Dendritic cell treated with granulocyte-macrophage colony-stimulating factor and Interleukin-4, amounts not matched to agents 40 ng/mL and 50 ng/mL, for 4 days (primary cell): Measurements from ENCODE around the gene EPS8L1.
"Not testable (repeated sequence)": the region's sequence is repeated elsewhere in the genome, so short reads cannot be mapped to it uniquely, and the experiment has no call there.

Source experiments
- H3K27ac Mint-ChIP-seq: one replicate; pipeline ENCODE4 v1.8.0; 2022; ENCODE audit warnings: mild to moderate bottlenecking, mixed read lengths
- H3K27me3 Mint-ChIP-seq: one replicate; pipeline ENCODE4 v1.8.0; 2022; ENCODE audit warnings: mild to moderate bottlenecking, mixed read lengths
- H3K36me3 Mint-ChIP-seq: one replicate; pipeline ENCODE4 v1.8.0; 2022; ENCODE audit warnings: low read depth, mixed read lengths
- H3K4me1 Mint-ChIP-seq: one replicate; pipeline ENCODE4 v1.8.0; 2022; ENCODE audit warnings: low read depth, mixed read lengths
- H3K4me3 Mint-ChIP-seq: one replicate; pipeline ENCODE4 v1.8.0; 2022; ENCODE audit warnings: mild to moderate bottlenecking, moderate library complexity, mixed read lengths
- H3K9me3 Mint-ChIP-seq: one replicate; pipeline ENCODE4 v1.8.0; 2022; ENCODE audit warnings: mixed read lengths
- intact Hi-C: fragments of 100-400 bp; cut with micrococcal nuclease; formaldehyde crosslinking; loops from one replicate; pipeline ENCODE4 v1.15.0; 2022

EPS8L1 gene

DNA sequence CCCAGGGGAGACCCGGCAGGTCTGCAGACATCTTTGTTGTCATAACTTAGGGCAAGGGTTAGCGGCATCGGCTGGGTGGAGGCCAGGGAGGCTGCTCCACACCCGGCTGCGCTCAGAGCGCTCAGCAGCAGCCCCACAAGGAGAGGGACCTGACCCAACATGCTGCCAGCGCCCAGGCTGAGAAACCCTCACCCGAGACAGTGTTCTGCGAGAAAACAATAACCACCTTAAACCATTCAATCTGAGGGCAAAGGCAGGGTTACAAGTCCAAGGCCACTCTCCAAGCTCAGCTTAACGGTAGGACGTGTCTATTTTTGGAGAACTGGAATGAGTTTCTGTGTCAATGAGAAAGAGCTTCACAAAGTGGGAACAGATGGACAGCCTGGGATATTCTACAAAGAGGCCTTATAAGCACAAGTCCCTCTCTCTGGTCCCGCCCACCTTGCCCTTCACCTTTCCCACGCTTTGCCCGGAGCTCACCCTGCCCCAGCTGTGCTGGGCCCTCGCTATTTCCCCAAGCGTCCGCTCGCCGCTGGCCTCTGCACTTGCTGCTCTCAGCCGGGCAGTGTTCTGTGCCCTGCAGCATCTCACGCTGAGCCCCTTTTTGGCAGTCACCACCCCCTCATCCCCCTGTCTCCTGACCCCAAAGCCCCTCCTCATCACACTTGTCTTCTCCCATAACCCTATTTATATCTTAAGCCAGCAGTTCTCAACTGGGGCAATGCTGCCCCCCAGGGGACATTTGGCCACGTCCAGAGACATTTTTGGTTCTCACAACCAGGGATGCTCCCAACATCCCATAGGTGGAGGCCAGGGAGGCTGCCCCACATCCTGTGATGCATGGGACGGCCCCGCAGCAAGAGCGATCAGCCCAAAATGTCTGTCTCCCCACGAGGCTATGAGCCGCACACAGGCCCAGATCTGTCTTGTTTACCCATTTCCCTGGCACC lies 24.2 kb downstream of the EPS8L1 start:
- Mint-ChIP-seq H3K27ac (no peak overlapping the region), H3K4me1 (peaks cover 49% of the 10 kb centered on the region), H3K27me3 (no peaks in the 10 kb centered on the region), H3K9me3 (no peaks in the 10 kb centered on the region), H3K4me3 (no peak overlapping the region), H3K36me3 (peaks cover 87% of the 10 kb centered on the region)
- intact Hi-C loops, result loop anchor here (2.0 kb wide), 1 partner anchor 17 kb away; the partner anchor contains the start of gene PPP1R12C

- H3K27me3 Mint-ChIP-seq, result no peaks in the 10 kb centered on the region
- peaks cover 81% of the 10 kb centered on the region for H3K36me3 Mint-ChIP-seq
- H3K9me3 Mint-ChIP-seq, result no peaks in the 10 kb centered on the region
- no peak overlapping the region for H3K4me3 Mint-ChIP-seq
- H3K4me1 Mint-ChIP-seq, result peaks cover 59% of the 10 kb centered on the region
- intact Hi-C loops, result no loop called here
- H3K27ac Mint-ChIP-seq, result no peak overlapping the region
Measured at GRCh38 chr19:55101261-55101660, 25.6 kb downstream of the EPS8L1 start.

DNA sequence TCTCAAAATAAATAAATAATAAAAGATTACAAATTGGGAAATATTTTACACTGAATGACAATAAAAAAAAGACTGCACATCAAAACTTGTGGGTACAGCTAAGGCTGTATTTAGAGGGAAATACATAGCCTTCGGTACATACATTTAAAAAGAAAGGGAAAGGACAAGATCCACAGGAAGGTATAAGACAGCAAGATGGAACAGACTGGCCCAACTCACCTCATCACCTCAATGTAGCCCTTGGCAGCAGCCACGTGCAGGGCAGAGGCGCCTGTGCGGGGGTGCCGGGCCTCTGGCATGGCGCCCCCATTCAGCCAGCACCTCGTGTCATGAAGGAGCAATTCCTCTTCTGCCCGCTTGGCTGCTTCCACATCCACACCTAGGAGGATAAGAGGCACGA lies 27.5 kb downstream of the EPS8L1 start:
- Mint-ChIP-seq H3K27ac (no peak overlapping the region), H3K27me3 (no peaks in the 10 kb centered on the region), H3K4me3 (no peak overlapping the region), H3K9me3 (no peaks in the 10 kb centered on the region), H3K4me1 (peaks cover 48% of the 10 kb centered on the region), H3K36me3 (peaks cover 75% of the 10 kb centered on the region)
- intact Hi-C loops, result no loop called here

GRCh38 chr19:55105237-55105636 lies 29.6 kb downstream of the EPS8L1 start:
- H3K4me3 Mint-ChIP-seq, result no peak overlapping the region
- peaks cover 78% of the 10 kb centered on the region for H3K36me3 Mint-ChIP-seq
- H3K27ac Mint-ChIP-seq, result no peak overlapping the region
- H3K9me3 Mint-ChIP-seq, result no peaks in the 10 kb centered on the region
- H3K27me3 Mint-ChIP-seq, result no peaks in the 10 kb centered on the region
- intact Hi-C loops, result no loop called here
- H3K4me1 Mint-ChIP-seq, result peaks cover 28% of the 10 kb centered on the region

DNA sequence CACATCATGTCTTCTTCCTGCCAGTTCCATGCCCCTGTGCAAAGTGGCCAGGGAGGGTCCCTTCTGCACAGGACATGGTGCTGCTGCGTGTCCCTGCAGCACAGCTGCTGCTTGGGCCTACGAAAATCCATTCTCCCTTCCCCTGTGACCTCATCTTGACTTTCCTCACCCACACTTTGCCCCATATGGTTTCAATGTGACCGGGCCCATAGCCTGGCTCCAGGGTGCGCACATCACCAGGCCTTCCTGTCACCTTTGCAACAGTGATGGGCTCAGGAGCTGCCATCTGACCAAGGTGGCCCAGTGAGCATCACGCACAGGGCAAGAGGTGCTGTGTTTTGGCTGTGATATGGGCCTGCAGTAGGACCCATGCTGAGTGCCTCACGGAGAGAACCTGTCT lies 30.9 kb downstream of the EPS8L1 start:
- Mint-ChIP-seq H3K9me3 (no peaks in the 10 kb centered on the region), H3K4me3 (no peak overlapping the region), H3K27me3 (no peaks in the 10 kb centered on the region), H3K27ac (no peak overlapping the region), H3K36me3 (peaks cover 78% of the 10 kb centered on the region), H3K4me1 (peaks cover 35% of the 10 kb centered on the region)
- intact Hi-C loops, result no loop called here

GRCh38 chr19:55107252-55107651 lies 31.6 kb downstream of the EPS8L1 start:
- peaks cover 78% of the 10 kb centered on the region for H3K36me3 Mint-ChIP-seq
- H3K27ac Mint-ChIP-seq, H3K4me3 Mint-ChIP-seq, H3K27me3 Mint-ChIP-seq, H3K9me3 Mint-ChIP-seq, intact Hi-C loops: not testable (repeated sequence)
- H3K4me1 Mint-ChIP-seq, result peaks cover 32% of the 10 kb centered on the region

GRCh38 chr19:55109527-55110291 lies 34.0 kb downstream of the EPS8L1 start:
- H3K4me1 Mint-ChIP-seq, result peaks cover 52% of the 10 kb centered on the region
- no peak overlapping the region for H3K27ac Mint-ChIP-seq
- no peaks in the 10 kb centered on the region for H3K27me3 Mint-ChIP-seq
- no peak overlapping the region for H3K4me3 Mint-ChIP-seq
- intact Hi-C loops, result no loop called here
- H3K9me3 Mint-ChIP-seq, result no peaks in the 10 kb centered on the region
- peaks cover 87% of the 10 kb centered on the region for H3K36me3 Mint-ChIP-seq

DNA sequence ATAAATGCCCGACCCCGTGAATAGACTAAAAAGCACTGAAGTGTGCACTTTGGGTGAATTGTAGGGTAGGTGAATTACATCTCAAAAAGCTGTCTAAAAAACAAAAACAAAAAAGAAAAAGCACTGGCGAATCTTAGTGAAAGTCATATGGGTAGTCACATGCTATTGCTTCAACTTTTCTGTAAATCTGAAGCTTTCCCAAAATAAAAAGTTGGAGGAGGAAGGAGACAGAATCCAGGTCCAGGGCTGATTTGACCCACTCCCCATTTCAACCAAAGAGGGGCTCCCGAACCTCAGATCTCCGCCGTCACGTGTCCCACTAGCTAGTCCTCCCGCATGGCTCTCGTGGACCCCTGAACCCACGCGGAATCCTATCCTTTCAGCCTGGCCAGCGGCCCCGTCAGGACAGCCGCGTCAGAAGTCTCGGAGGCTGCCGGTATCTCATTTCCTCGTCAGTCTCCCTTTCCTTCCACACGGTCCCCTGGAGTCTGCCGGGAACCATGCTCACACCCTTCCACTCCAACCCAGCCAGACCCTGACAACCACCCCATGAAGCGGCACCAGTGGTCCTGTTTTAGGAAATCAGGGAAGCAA lies 35.7 kb downstream of the EPS8L1 start:
- intact Hi-C loops, result no loop called here
- Mint-ChIP-seq H3K4me3 (no peak overlapping the region), H3K36me3 (peaks cover 91% of the 10 kb centered on the region), H3K27me3 (no peaks in the 10 kb centered on the region), H3K4me1 (peaks cover 58% of the 10 kb centered on the region), H3K27ac (no peak overlapping the region), H3K9me3 (no peaks in the 10 kb centered on the region)

DNA sequence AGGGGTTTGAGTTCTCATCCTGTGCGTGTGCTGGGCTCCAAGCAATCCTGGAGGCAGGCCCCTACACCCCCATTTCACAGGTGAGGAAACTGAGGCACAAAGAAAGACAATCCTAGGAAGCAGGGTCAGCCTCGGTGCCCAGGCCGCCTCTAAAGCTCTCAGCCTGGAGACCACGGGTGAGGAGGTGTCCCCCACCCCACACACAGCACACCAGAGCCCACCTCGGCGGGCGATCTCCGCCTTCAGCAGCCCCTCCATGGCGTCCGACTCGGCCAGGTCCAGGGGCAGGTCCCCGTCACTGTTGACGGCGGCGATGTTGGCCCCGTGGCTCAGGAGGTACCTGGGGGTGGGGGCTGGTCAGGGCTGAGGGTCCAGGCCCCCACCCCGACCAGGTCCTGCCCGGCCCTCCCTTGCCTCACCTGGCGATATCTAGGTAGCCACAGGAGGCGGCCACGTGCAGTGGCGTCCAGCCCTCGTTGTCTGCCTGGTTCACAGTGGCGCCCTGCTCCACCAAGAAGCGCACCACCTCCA lies 36.6 kb downstream of the EPS8L1 start:
- Mint-ChIP-seq H3K9me3 (no peaks in the 10 kb centered on the region), H3K27ac (no peak overlapping the region), H3K4me1 (peaks cover 58% of the 10 kb centered on the region), H3K4me3 (no peak overlapping the region), H3K27me3 (no peaks in the 10 kb centered on the region), H3K36me3 (peaks cover 89% of the 10 kb centered on the region)
- intact Hi-C loops, result no loop called here

- H3K4me1 Mint-ChIP-seq, result peaks cover 61% of the 10 kb centered on the region
- intact Hi-C loops, result no loop called here
Measured at GRCh38 chr19:55112777-55113569, 37.3 kb downstream of the EPS8L1 start.

DNA sequence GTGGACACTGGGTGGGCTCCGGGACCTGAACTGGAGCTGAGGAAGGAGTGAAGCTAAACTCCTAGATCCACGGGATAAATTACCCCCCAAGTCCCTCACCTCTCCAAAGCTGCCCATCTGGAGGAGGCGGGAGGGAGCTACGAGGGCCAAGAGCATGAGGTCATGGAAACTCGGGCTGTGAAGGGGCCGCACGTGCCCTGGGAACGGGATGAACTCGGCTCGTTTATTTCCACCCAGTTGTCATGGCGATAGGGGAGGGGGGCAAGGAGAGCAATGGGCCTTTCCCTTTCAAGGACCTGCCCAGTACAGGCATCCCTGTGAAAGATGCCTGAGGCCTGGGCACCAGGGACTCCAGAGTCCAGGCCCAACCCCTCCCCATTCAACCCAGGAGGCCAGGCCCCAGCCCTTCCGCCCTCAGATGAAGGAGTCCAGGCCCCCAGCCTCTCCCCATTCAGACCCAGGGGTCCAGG lies 37.9 kb downstream of the EPS8L1 start:
- intact Hi-C loops, result no loop called here
- Mint-ChIP-seq H3K27ac (no peak overlapping the region), H3K36me3 (peaks cover 89% of the 10 kb centered on the region), H3K4me1 (peaks cover 68% of the 10 kb centered on the region), H3K4me3 (peak overlapping the region; percentile 28), H3K9me3 (no peaks in the 10 kb centered on the region), H3K27me3 (no peaks in the 10 kb centered on the region)

More at GRCh38 chr19:55112777-55113569, 37.3 kb downstream of the EPS8L1 start:
- H3K27ac Mint-ChIP-seq, result no peak overlapping the region
- no peak overlapping the region for H3K4me3 Mint-ChIP-seq
- H3K36me3 Mint-ChIP-seq, result peaks cover 94% of the 10 kb centered on the region
- H3K27me3 Mint-ChIP-seq, result no peaks in the 10 kb centered on the region
- no peaks in the 10 kb centered on the region for H3K9me3 Mint-ChIP-seq

DNA sequence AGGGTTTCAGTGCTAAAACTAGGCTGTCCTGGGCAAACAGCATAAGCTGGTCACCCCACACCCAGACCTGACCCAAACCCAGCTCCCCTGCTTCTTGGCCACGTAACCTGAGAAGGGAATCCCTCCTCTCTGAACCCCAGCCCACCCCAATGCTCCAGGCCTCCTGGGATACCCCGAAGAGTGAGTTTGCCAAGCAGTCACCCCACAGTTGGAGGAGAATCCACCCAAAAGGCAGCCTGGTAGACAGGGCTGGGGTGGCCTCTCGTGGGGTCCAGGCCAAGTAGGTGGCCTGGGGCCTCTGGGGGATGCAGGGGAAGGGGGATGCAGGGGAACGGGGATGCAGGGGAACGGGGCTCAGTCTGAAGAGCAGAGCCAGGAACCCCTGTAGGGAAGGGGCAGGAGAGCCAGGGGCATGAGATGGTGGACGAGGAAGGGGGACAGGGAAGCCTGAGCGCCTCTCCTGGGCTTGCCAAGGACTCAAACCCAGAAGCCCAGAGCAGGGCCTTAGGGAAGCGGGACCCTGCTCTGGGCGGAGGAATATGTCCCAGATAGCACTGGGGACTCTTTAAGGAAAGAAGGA lies 39.0 kb downstream of the EPS8L1 start:
- Mint-ChIP-seq H3K4me1 (peaks cover 73% of the 10 kb centered on the region), H3K4me3 (no peak overlapping the region), H3K9me3 (no peaks in the 10 kb centered on the region), H3K27me3 (peaks cover 4% of the 10 kb centered on the region), H3K36me3 (peaks cover 78% of the 10 kb centered on the region), H3K27ac (no peak overlapping the region)
- intact Hi-C loops, result no loop called here
